GM23248 (cell line): ENCODE data around the gene SLU7.

Experiments used
- EZH2 ChIP-seq: fragments of 200-600 bp; sonication (generic); IDR thresholded peaks from 2 replicates; pipeline ENCODE4 v1.6.1; 2018; ENCODE audit warnings: antibody characterized with exemption, mild to moderate bottlenecking; ENCODE audit not compliant: insufficient read depth, poor library complexity, severe bottlenecking
- EZH2phosphoT487 ChIP-seq: fragments of 200-600 bp; sonication (generic); IDR thresholded peaks from 2 replicates; pipeline ENCODE4 v1.6.1; 2018; ENCODE audit warnings: antibody characterized with exemption, moderate library complexity, mild to moderate bottlenecking, low read depth; ENCODE audit not compliant: insufficient read depth

- TF ChIP-seq EZH2phosphoT487: no peak
- no peak for TF ChIP-seq EZH2
Measured at GRCh38 chr5:160452036-160452435, 33.2 kb upstream of the SLU7 start.
